WI38 (cell line): ENCODE results near the gene SLC39A11.

Source experiments
- H3K4me3 ChIP-seq: 2 replicates; pipeline ENCODE4 v1.5.1; 2011; ENCODE audit warnings: low read depth, mild to moderate bottlenecking, control low read depth, low read length
- CTCF ChIP-seq: IDR thresholded peaks from 2 replicates; pipeline ENCODE4 v1.5.1; 2012; ENCODE audit warnings: low read depth, mild to moderate bottlenecking, control low read depth, low read length

Gene SLC39A11

GRCh38 chr17:72691017-72691416, 401.5 kb downstream of the SLC39A11 start:
- no peak for TF ChIP-seq CTCF
- H3K4me3 ChIP-seq, result no peak overlapping the region

- TF ChIP-seq CTCF, result no peak
- no peak overlapping the region for H3K4me3 ChIP-seq
Measured at GRCh38 chr17:72687886-72688285, 404.6 kb downstream of the SLC39A11 start.

GRCh38 chr17:72684405-72685020, 408.0 kb downstream of the SLC39A11 start:
- no peak for TF ChIP-seq CTCF
- H3K4me3 ChIP-seq, result no peak overlapping the region

- no peak for TF ChIP-seq CTCF
- H3K4me3 ChIP-seq, result no peak overlapping the region
Measured at GRCh38 chr17:72683506-72684404, 408.7 kb downstream of the SLC39A11 start.

GRCh38 chr17:72682605-72683004, 409.9 kb downstream of the SLC39A11 start:
- TF ChIP-seq CTCF, result no peak
- no peak overlapping the region for H3K4me3 ChIP-seq

- no peak overlapping the region for H3K4me3 ChIP-seq
- TF ChIP-seq CTCF, result no peak
Measured at GRCh38 chr17:72681844-72682243, 410.6 kb downstream of the SLC39A11 start.
